ENCODE measurements around the gene CSN3.

Gene CSN3

GRCh38 chr4:70299643-70300042 lies 57.2 kb downstream of the CSN3 start:
- no peak overlapping the region for H3K27ac ChIP-seq (ENCODE audit: low read depth, low read length)

DNA sequence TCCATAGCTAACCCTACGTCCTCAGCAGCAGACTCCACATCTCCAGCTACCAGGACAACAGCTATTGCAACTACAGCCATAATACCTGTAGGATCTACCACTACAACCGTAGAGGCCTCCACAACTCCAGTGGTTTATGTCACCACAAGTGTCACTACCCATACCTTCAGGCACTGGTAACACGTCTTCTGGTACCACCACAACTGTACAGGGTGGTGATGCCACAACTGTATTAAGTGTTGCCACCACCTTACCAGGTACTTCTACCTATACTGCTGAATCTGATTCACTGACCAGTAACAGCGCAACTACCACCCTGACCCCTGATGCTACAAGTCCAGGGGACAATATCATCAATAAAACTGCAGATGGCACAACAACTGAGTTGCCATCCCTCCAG lies 57.8 kb downstream of the CSN3 start:
- Histone ChIP-seq H3K9ac (ENCODE audit: low read length) (no peak overlapping the region), H3K27ac (ENCODE audit: low read depth, low read length) (no peak overlapping the region), H3K27me3 (ENCODE audit: control insufficient read depth, insufficient read depth, low read length) (no peaks in the 10 kb centered on the region), H3K4me3 (ENCODE audit: low read length) (no peak overlapping the region), H3K4me1 (ENCODE audit: control insufficient read depth, insufficient read depth, low read length) (no peaks in the 10 kb centered on the region), H3K36me3 (ENCODE audit: control insufficient read depth, insufficient read depth, low read length) (no peaks in the 10 kb centered on the region)

More at GRCh38 chr4:70299643-70300042, 57.2 kb downstream of the CSN3 start:
- H3K27me3 ChIP-seq (ENCODE audit: control insufficient read depth, insufficient read depth, low read length), result no peaks in the 10 kb centered on the region
- H3K9ac ChIP-seq (ENCODE audit: low read length), result no peak overlapping the region
- H3K4me1 ChIP-seq (ENCODE audit: control insufficient read depth, insufficient read depth, low read length), result no peaks in the 10 kb centered on the region
- no peak overlapping the region for H3K4me3 ChIP-seq (ENCODE audit: low read length)
- H3K36me3 ChIP-seq (ENCODE audit: control insufficient read depth, insufficient read depth, low read length), result no peaks in the 10 kb centered on the region
